GM19455 (cell line): ENCODE results near the gene MARCHF3.

Experiments used
- ATAC-seq: cut with Tn5 transposase; IDR thresholded peaks from one replicate; pipeline ENCODE4 v1.9.1; 2021; ENCODE audit not compliant: unreplicated experiment

MARCHF3 gene

DNA sequence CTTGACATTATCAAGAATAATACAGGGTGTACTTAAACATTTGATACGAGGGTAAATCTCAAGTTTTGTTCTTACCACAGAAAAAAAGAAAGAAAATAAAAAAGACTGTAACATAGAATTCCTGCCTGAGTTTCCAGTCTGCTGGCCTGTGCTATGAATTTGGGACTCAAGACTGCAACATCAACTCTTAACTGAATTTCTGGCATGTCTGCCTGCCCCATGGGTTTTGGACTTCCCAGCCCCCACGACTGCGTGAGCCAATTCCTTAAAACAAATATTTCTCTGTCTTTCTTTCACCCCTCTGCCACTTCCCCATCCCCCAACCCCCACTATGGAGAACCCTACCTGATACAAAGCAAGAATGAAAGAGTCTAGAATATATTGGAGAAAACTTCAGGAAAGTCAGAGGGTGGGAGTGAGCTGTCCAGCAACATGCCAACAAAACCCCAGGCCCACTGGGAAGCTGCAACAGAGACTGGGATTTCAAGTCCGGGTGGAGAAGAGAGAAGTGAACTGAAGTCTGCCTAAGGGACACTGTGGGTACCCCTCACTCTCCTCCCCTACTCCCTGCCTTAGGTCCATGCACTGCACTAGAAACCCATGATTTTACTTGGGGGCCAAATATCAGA lies 43.0 kb downstream of the MARCHF3 start:
- ATAC-seq: no peak

- no peak for ATAC-seq
Measured at GRCh38 chr5:126984632-126985031, 45.7 kb downstream of the MARCHF3 start.

- ATAC-seq: no peak
Measured at GRCh38 chr5:126983874-126984266, 46.5 kb downstream of the MARCHF3 start.

- no peak for ATAC-seq
Measured at GRCh38 chr5:126982926-126983873, 47.2 kb downstream of the MARCHF3 start.

DNA sequence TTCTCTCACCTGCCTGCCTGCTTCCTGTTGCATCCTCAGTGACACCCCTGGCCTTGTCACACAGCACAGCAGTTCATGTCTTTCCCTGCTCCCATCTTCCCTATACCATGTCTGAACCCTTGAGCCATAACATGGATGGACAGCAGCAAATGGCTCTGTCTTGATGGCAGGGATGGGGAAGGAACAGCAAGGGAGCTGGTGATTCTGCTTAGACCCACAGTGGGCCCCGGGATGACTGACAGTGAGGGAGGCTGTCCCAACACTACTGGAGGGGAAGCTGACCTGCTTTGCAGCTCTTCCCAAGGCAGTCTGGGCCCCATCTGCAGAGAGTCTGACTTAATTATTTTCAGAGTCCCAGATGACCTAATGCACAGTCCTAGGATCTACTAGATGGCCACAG lies 48.2 kb downstream of the MARCHF3 start:
- no peak for ATAC-seq

- ATAC-seq: no peak
Measured at GRCh38 chr5:126981701-126982100, 48.7 kb downstream of the MARCHF3 start.

DNA sequence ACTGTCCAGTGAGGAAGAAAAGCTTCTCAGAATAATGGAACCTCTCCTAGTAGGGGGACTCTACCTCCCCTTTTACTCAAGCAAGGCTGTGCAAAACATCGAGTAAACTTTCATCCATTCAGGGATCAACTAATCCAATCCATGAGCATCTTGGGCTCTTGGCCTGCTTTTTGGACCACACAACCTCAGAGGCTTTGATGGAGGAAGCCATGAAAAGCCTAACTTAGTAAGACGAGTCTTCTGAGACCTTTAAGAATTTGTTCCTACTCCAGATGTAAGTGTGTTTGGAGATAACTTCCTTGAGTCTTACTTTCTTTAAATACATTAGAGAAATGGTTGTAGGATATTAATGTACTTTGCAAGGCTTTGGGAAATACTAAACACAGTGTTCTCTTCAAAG lies 49.1 kb downstream of the MARCHF3 start:
- ATAC-seq: no peak

DNA sequence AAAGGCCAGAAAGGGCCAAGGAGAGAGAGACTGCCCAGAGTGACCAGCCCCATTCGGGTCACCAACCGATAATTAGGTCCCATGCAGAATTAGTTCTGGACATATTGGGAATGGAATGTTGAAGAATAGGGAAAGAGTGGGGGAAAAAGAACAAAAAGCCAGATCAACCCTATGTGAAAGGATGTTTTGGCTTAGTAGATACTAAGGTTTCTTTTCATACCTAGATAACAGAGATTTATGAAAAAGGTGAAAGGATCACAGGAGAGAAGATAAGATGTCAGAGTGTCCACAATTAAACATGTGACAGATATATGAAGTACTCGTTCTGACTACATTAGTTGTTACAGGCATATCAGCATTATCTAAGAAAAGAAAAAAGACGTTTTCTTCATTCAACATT lies 52.1 kb downstream of the MARCHF3 start:
- ATAC-seq: no peak

DNA sequence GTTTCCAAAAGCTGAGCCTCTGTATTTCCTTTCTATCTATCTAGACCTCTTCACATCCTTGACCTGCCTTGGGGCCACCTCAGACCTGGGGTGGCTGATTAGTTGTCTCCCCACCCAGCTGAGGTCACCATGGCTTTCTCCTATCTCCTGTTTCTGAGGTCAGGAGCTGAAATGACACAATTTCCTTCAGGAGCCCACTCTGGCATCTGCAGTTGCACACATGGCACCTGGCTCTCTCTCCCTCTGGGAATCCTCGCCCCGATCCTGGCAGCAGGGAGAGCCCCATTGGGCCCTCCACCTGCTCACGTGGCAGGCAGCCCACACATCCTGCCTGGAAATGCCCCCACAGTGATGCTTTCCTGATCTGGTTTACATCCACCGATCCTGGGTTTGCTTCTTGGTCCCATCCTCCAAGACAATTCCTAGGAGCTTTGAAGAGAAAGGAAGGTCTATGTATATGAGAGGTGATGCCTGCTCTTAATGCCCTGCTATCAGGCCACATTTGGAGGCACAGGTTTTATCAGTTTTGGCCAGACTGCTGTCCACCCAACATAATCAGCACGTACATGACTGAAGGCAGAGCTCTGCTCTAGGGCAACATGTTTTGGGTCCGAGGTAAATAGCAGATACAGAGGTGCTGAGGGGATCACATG lies 53.7 kb downstream of the MARCHF3 start:
- no peak for ATAC-seq

- no peak for ATAC-seq
Measured at GRCh38 chr5:126975796-126976195, 54.6 kb downstream of the MARCHF3 start.

DNA sequence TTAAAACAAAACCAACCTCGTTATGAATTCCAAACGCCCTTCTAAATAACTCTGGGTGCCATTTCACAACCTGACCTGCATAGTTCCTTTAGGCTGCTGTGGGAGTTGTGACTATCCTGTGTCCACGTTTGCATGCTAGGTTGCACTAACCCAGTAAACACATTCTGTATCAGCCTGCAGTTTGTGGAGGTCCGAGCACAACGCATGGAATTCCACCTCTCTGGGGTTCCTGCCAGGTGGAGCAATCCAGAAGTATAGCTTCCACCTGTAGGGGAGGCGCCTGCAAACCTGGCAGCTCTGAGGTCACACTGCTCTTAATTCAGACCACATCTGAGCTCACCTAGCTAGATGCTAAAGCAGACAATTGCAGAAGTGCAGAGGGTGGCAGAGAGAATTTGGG lies 57.2 kb downstream of the MARCHF3 start:
- ATAC-seq: no peak

DNA sequence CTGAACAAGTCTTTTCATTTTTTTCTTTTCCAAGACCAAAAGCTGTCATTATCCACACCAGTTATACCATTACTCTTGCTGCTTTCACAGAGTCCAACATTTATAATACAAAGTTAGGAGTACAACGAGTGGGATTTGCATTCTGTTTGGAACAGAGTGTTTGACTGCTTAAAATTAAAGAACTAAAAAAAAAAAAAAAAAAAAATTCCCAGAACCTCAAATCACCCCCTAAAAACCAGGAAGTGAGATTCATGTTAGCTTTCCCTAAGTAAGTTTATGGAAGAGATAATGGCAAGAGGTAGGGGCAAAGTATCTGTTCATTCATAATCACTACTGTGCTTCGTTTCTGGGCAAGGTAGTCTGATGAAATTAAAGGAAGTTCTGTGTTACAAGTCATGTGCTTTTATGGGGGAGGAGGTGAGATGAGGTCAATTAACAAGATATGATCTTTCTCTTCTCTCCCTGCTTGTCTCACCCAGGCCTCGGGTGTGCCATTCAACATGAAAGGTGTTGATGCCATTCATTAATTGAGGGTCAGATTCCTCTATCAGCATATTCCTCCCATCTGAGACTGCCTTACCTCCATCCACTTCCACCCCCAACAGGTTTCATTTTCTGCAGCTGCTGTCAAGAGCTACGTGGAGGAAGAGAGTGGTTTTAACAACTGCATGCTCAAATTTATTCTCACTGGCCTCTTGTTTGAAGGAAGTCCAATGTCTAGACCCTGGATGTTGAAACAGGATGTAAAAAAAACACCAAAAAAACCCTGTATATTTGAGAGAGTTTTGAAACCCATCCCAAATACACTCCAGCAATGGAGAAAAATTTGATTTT lies 58.1 kb downstream of the MARCHF3 start:
- peak; percentile 66 for ATAC-seq

DNA sequence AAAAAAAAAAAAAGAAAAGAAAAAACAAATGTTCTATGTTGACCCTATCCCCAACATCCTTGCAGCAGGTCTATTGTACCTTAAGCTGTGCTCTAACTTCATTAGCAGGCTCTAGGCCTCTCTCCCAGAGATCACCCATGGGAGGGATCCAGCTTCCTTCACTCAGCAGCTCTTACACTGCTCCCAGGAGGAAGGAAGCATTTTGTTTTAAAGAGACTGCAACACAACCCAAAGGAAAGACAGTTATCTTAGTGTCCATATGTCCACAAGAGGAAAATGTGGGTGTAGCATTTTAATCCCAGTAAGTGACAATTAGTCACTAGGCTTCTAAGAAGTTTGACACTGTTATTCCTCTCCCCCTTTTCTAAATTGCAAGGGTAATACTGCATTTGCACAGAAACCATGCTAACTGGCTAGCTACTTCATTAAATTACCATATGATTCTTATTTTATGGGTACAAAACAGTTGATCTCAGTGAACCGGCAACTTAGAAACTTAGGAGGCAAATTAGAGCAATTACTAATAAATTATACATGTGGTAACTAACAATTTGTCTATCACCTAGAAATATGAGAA lies 58.8 kb downstream of the MARCHF3 start:
- no peak for ATAC-seq

- ATAC-seq: no peak
Measured at GRCh38 chr5:126970517-126971017, 59.8 kb downstream of the MARCHF3 start.

GRCh38 chr5:126969548-126969947 lies 60.8 kb downstream of the MARCHF3 start:
- ATAC-seq: no peak

GRCh38 chr5:126967808-126968466 lies 62.4 kb downstream of the MARCHF3 start:
- ATAC-seq: no peak

DNA sequence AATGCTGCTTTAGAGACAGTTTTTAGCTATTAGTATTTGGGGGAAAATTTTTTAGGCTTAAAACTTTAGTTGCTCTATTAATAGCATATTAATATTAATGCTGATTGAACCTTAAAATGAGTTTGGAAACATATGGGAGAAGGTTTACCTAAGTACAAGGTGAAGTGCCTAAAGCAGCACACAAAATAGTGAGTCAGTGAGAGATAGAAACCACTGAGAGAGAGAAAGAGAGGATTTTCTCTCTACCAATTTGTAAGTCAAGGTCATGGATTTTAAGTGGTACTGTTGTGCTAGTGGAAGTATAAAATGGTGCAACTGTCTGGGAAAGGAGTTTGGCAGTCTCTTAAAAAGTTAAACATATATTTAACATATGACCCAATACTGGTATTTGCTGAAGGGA lies 64.9 kb downstream of the MARCHF3 start:
- no peak for ATAC-seq

GRCh38 chr5:126965061-126965475 lies 65.3 kb downstream of the MARCHF3 start:
- no peak for ATAC-seq

GRCh38 chr5:126963822-126964375 lies 66.5 kb downstream of the MARCHF3 start:
- ATAC-seq: no peak

DNA sequence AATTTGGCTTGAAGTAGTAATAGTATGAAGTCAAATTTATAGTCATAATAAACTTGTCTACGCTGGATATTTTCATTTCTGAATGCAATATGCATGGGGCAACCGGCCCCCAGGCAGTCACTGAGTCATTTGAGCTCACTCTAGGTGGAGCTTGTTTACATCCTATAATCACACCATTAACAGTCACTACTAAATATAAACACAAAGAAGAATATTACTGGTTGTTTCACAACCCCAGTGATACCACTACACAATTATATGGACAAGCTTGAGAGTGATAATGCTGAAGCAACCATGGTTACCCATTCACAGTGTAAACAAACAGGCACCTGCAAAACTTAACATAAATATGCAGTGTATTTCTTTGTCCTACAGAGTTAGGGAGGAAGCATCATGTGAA lies 68.7 kb downstream of the MARCHF3 start:
- peak; percentile 55 for ATAC-seq
